ENCODE data around the gene PPFIA3. TPM values are rescaled to one million over a fixed set of nuclear protein-coding genes. Genes with fewer than 3 reads are reported as not detected.

Gene PPFIA3
- total RNA-seq, 1 experiment from 2014 or later, result 8.3 TPM

DNA sequence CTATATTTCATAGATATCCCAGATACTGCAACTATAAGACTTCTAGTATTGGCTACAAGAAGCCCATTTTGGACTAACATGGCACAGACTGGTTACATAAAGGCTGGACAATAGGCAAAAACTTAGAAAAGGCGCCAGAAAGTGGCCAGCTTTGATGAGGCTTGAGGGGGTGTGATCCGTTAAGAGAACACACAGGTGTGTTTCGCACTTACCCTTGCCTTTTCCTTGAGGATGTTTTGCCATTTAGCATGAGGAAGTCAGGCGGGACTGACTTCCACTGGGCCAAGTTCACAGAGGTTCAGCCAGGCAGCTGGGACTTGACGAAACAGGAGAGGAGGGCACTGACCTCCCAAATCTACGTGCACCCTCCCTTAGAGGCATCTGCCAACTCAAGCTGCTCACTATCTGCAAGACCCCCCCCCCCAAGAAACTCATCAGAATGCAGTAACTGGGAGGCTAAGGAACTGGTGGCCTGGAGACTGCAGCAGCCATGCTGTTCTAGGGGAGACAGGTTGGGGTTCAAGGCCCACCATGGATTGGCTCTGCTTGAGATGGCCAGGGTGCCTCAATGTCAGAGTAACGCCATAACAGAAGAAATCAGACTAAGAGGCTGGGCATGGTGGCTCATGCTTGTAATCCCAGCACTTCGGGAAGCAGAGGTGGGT lies 9.6 kb upstream of the PPFIA3 start:
- Histone ChIP-seq H4K20me1 (ENCODE audit: insufficient read depth) (peaks cover 33% of the 10 kb centered on the region), H3K36me3 (ENCODE audit: low read depth) (peaks cover 21% of the 10 kb centered on the region), H3K9me3 (ENCODE audit: insufficient read depth, low read depth) (no peaks in the 10 kb centered on the region), H3K4me3 (no peak overlapping the region), H3K4me2 (no peak overlapping the region), H3K9me2 (ENCODE audit: insufficient read depth) (no peaks in the 10 kb centered on the region), H3K4me1 (replicated peaks; ENCODE audit: insufficient read depth) (peaks cover 10% of the 10 kb centered on the region), H3K79me2 (ENCODE audit: low read depth) (no peaks in the 10 kb centered on the region), H2AFZ (no peak overlapping the region), H3F3A (ENCODE audit: insufficient read depth, low read depth) (peaks cover 68% of the 10 kb centered on the region), H3K27ac (no peak overlapping the region), H3K27me3 (ENCODE audit: insufficient read depth, low read depth) (no peaks in the 10 kb centered on the region)
- CTCF ChIA-PET, result no interaction called here
- POLR2A ChIA-PET (ENCODE audit: unreplicated experiment), result no interaction called here
- DNase-seq, result no peak
- no TSS peak for BruUV-seq (replicated peaks)
- intact Hi-C loops (cut with micrococcal nuclease; ENCODE audit: unreplicated experiment), result no loop called here
- TF ChIP-seq EZH2 (IDR thresholded peaks at IDR 0.05; ENCODE audit: low read depth), result no peak
- TF ChIP-seq, protein P1, sequence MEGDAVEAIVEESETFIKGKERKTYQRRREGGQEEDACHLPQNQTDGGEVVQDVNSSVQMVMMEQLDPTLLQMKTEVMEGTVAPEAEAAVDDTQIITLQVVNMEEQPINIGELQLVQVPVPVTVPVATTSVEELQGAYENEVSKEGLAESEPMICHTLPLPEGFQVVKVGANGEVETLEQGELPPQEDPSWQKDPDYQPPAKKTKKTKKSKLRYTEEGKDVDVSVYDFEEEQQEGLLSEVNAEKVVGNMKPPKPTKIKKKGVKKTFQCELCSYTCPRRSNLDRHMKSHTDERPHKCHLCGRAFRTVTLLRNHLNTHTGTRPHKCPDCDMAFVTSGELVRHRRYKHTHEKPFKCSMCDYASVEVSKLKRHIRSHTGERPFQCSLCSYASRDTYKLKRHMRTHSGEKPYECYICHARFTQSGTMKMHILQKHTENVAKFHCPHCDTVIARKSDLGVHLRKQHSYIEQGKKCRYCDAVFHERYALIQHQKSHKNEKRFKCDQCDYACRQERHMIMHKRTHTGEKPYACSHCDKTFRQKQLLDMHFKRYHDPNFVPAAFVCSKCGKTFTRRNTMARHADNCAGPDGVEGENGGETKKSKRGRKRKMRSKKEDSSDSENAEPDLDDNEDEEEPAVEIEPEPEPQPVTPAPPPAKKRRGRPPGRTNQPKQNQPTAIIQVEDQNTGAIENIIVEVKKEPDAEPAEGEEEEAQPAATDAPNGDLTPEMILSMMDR (conservative IDR thresholded peaks at IDR 0.05), result no peak

DNA sequence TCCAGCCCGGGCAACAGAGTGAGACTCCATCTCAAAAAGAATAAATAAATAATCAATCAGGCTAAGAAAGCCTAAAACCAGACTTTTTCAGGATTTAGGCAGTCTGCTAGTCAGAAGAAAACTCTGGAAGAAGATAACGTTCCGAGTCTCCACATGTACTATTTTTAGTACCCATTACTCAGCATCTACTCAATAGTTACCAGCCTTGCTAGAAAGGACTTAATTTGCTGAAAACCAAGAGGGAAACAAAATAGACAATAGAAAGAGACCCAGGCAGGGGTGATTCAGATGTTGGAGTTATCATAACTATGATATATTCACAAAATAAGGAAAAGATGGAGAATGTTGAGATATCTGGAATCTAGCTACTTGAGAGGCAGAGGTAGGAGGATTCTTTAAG lies 8.8 kb upstream of the PPFIA3 start:
- ChIA-PET POLR2A (ENCODE audit: unreplicated experiment) (interaction anchor here (0.7 kb wide), 1 partner anchor 38 kb away, joined by 12 read pairs; no protein-coding TSS in a partner anchor), CTCF (no interaction called here)
- no peaks in the 10 kb centered on the region for H3K27me3 ChIP-seq (ENCODE audit: insufficient read depth, low read depth)
- H3K4me3 ChIP-seq, result no peak overlapping the region
- H3K79me2 ChIP-seq (ENCODE audit: low read depth), result no peaks in the 10 kb centered on the region
- H2AFZ ChIP-seq, result no peak overlapping the region
- H3K4me2 ChIP-seq, result no peak overlapping the region
- peaks cover 60% of the 10 kb centered on the region for H3F3A ChIP-seq (ENCODE audit: insufficient read depth, low read depth)
- peaks cover 15% of the 10 kb centered on the region for H3K36me3 ChIP-seq (ENCODE audit: low read depth)
- TF ChIP-seq, protein P1 (conservative IDR thresholded peaks at IDR 0.05), result no peak
- no peak for TF ChIP-seq EZH2 (IDR thresholded peaks at IDR 0.05; ENCODE audit: low read depth)
- H3K27ac ChIP-seq, result no peak overlapping the region
- no TSS peak for BruUV-seq (replicated peaks)
- peaks cover 26% of the 10 kb centered on the region for H4K20me1 ChIP-seq (ENCODE audit: insufficient read depth)
- H3K4me1 ChIP-seq (replicated peaks; ENCODE audit: insufficient read depth), result peaks cover 10% of the 10 kb centered on the region
- no peaks in the 10 kb centered on the region for H3K9me3 ChIP-seq (ENCODE audit: insufficient read depth, low read depth)
- intact Hi-C loops (cut with micrococcal nuclease; ENCODE audit: unreplicated experiment), result no loop called here
- DNase-seq, result no peak
- no peaks in the 10 kb centered on the region for H3K9me2 ChIP-seq (ENCODE audit: insufficient read depth)

DNA sequence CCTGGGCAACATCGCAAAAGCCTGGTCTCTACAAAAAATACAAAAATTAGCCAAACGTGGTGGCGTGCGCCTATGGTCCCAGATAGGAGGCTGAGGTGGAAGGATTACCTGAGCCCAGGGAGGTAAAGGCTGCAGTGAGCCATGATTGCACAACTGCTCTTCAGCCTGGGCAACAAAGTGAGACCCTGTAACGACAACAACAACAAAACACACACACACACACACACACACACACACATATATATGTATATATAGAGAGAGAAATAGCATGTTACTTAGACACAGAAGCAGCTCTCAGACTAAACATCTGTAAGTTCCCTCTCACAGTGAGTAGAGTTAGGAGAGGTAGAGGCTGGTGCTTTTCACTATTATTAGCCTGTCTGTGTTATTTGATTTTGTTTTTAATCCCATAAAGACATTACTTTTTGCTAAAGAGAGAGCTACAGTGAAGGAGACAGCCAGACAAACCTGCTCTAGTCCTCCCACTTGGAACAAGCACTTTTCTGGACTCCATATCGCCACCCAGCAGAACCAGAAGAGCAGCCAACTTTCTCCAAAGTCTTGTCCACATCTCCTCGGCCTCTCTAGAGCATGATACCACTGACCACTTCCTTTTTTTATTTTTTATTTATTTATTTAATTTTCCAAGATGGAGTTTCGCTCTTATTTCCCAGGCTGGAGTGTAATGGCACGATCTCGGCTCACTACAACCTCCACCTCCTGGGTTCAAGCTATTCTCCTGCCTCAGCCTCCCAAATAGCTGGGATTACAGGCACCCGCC lies 7.9 kb upstream of the PPFIA3 start:
- Histone ChIP-seq H3K36me3 (ENCODE audit: low read depth) (peaks cover 8% of the 10 kb centered on the region; the same call in 1 of the 2 replicates), H2AFZ (no peak overlapping the region), H3K79me2 (ENCODE audit: low read depth) (no peaks in the 10 kb centered on the region), H3K4me2 (no peak overlapping the region), H3K9me3 (ENCODE audit: insufficient read depth, low read depth) (no peaks in the 10 kb centered on the region), H3K27ac (no peak overlapping the region), H3K27me3 (ENCODE audit: insufficient read depth, low read depth) (no peaks in the 10 kb centered on the region), H4K20me1 (ENCODE audit: insufficient read depth) (peaks cover 17% of the 10 kb centered on the region), H3K4me1 (replicated peaks; ENCODE audit: insufficient read depth) (peaks cover 10% of the 10 kb centered on the region), H3F3A (ENCODE audit: insufficient read depth, low read depth) (peaks cover 57% of the 10 kb centered on the region), H3K9me2 (ENCODE audit: insufficient read depth) (no peaks in the 10 kb centered on the region), H3K4me3 (no peak overlapping the region)
- DNase-seq, result no peak
- TF ChIP-seq, protein P1 (conservative IDR thresholded peaks at IDR 0.05), result no peak
- no peak for TF ChIP-seq EZH2 (IDR thresholded peaks at IDR 0.05; ENCODE audit: low read depth)
- CTCF ChIA-PET, result no interaction called here
- intact Hi-C loops (cut with micrococcal nuclease; ENCODE audit: unreplicated experiment), result no loop called here
- POLR2A ChIA-PET (ENCODE audit: unreplicated experiment), result no interaction called here
- no TSS peak for BruUV-seq (replicated peaks)
